B cell (primary cell): Measurements from ENCODE around the gene EID1. TPM values are rescaled to one million over a fixed set of nuclear protein-coding genes. Genes with fewer than 3 reads are reported as not detected.

Experiments used
- ATAC-seq: fragments of 200-7000 bp; cut with Tn5 transposase; one replicate; pipeline ENCODE4 v1.10.0; 2021; ENCODE audit warnings: low read depth, mild to moderate bottlenecking, moderate number of reproducible peaks, moderate library complexity
- CTCF ChIA-PET: fragments of 350-600 bp; sonication (Branson Sonifier 250); formaldehyde crosslinking; loops from one replicate; lab custom pipeline; 2021; ENCODE audit warnings: antibody characterized with exemption, inconsistent platforms; lab: Charles Lee
- POLR2A ChIA-PET: fragments of 350-600 bp; sonication (Branson Sonifier 250); formaldehyde crosslinking; loops from one replicate; lab custom pipeline; 2021; ENCODE audit warnings: antibody characterized with exemption; lab: Charles Lee
- DNase-seq: peaks from one replicate; pipeline ENCODE4 v3.0.0; 2013
- H2AFZ ChIP-seq: 2 replicates; pipeline ENCODE4 v1.6.1; 2012; ENCODE audit warnings: mild to moderate bottlenecking, low read depth, low read length; ENCODE audit not compliant: insufficient read depth, poor library complexity, severe bottlenecking
- H3K27ac ChIP-seq, 2 donors: 1 replicate in 1 of 2; 2 replicates in 1 of 2; pipeline ENCODE4 v1.5.1; 2012 to 2013; ENCODE audit warnings: low read length in 2 of 2, mild to moderate bottlenecking in 2 of 2, moderate library complexity in 1 of 2
- H3K27me3 ChIP-seq, 4 experiments: fragments of 200-600 bp in 1 of 4; sonication (generic) in 1 of 4; replicated peaks in 1 of 4; 1 replicate in 2 of 4; 2 replicates in 2 of 4; pipeline versions ENCODE4 v1.6.1 to v1.7.0; 2013 to 2016; ENCODE audit warnings: low read length in 3 of 4, mild to moderate bottlenecking in 2 of 4, mixed read lengths in 1 of 4, moderate library complexity in 1 of 4; ENCODE audit not compliant: insufficient read depth in 4 of 4, control insufficient read depth in 3 of 4; ENCODE audit errors: control extremely low read depth in 1 of 4
- H3K36me3 ChIP-seq, 2 experiments: replicated peaks in 1 of 2; 1 replicate in 1 of 2; 2 replicates in 1 of 2; pipeline versions ENCODE4 v1.6.1 to v1.7.1; 2013; ENCODE audit warnings: low read length in 1 of 2; ENCODE audit not compliant: insufficient read depth in 2 of 2, control insufficient read depth in 1 of 2; ENCODE audit errors: control extremely low read depth in 1 of 2, extremely low read depth in 1 of 2
- H3K4me1 ChIP-seq, 2 donors: fragments of 200-600 bp in 1 of 2; sonication (generic) in 1 of 2; 1 replicate in 1 of 2; 2 replicates in 1 of 2; pipeline versions ENCODE4 v1.5.1 to v1.6.1; 2013 to 2017; ENCODE audit warnings: low read length in 2 of 2; ENCODE audit not compliant: control insufficient read depth in 2 of 2, insufficient read depth in 2 of 2
- H3K4me2 ChIP-seq: replicated peaks from 2 replicates; pipeline ENCODE3; 2012; ENCODE audit warnings: mild to moderate bottlenecking, low read depth, low read length; ENCODE audit not compliant: poor library complexity, severe bottlenecking
- H3K4me3 ChIP-seq, 5 experiments: fragments of 200-600 bp in 1 of 5; sonication (generic) in 1 of 5; 1 replicate in 3 of 5; 2 replicates in 2 of 5; pipeline versions ENCODE4 v1.5.1 to v1.7.0; 2011 to 2016; ENCODE audit warnings: low read length in 4 of 5, mild to moderate bottlenecking in 4 of 5, low read depth in 2 of 5, control low read depth in 1 of 5, moderate library complexity in 1 of 5; ENCODE audit not compliant: insufficient read depth in 1 of 5; ENCODE audit errors: control extremely low read depth in 1 of 5, extremely low read depth in 1 of 5
- H3K79me2 ChIP-seq: fragments of 200-600 bp; sonication (generic); one replicate; pipeline ENCODE4 v1.6.0; 2016; ENCODE audit warnings: low read length; ENCODE audit not compliant: control insufficient read depth, insufficient read depth
- H3K9ac ChIP-seq: fragments of 200-600 bp; sonication (generic); 2 replicates; pipeline ENCODE4 v1.6.1; 2017; ENCODE audit warnings: mild to moderate bottlenecking, low read length, moderate library complexity
- H3K9me3 ChIP-seq, 3 donors: one replicate each; pipeline versions ENCODE4 v1.6.1 to v1.7.1; 2013; ENCODE audit warnings: low read length in 2 of 3; ENCODE audit not compliant: control insufficient read depth in 2 of 3, insufficient read depth in 1 of 3; ENCODE audit errors: control extremely low read depth in 1 of 3
- H4K20me1 ChIP-seq: 2 replicates; pipeline ENCODE4 v1.6.0; 2012; ENCODE audit warnings: mild to moderate bottlenecking, low read length; ENCODE audit not compliant: insufficient read depth, control insufficient read depth, poor library complexity, severe bottlenecking
- H3K27ac Mint-ChIP-seq: one replicate; pipeline ENCODE4 v1.8.0; 2021; ENCODE audit warnings: mixed read lengths
- H3K27me3 Mint-ChIP-seq: one replicate; pipeline ENCODE4 v1.8.0; 2021; ENCODE audit warnings: mixed read lengths
- H3K4me1 Mint-ChIP-seq: one replicate; pipeline ENCODE4 v1.8.0; 2021; ENCODE audit warnings: mixed read lengths
- H3K4me3 Mint-ChIP-seq: one replicate; pipeline ENCODE4 v1.8.0; 2021; ENCODE audit warnings: mixed read lengths
- H3K9me3 Mint-ChIP-seq: one replicate; pipeline ENCODE4 v1.8.0; 2022; ENCODE audit warnings: mixed read lengths; ENCODE audit not compliant: insufficient read depth
- CTCF ChIP-seq: fragments of 200-600 bp; IDR thresholded peaks from one replicate; pipeline ENCODE4 v1.8.0; 2022; ENCODE audit warnings: antibody characterized with exemption, mild to moderate bottlenecking
- EZH2 ChIP-seq: IDR thresholded peaks from 2 replicates; pipeline ENCODE4 v1.6.1; 2012; ENCODE audit warnings: borderline replicate concordance, low read depth, mild to moderate bottlenecking, moderate library complexity, low read length; ENCODE audit not compliant: insufficient read depth, poor library complexity, severe bottlenecking
- WGBS: methylation state at CpG from one replicate; pipeline ENCODE4 v1.1.5; 2013; ENCODE audit warnings: missing lambda C conversion rate; ENCODE audit not compliant: insufficient coverage; 5-methylcytosine and 5-hydroxymethylcytosine counted together
- intact Hi-C: fragments of 100-400 bp; cut with micrococcal nuclease; formaldehyde crosslinking; loops from one replicate; pipeline ENCODE4 v1.10.0; 2022
- polyA plus RNA-seq: library from polyadenylated mRNA; depleted of rRNA; stranded (reverse); fragments of >200 nt; gene quantifications from 2 replicates; pipeline ENCODE4 v1.2.3, GENCODE V29; 2012
- total RNA-seq, 2 donors: library from RNA; stranded (reverse); fragments of 120-200 nt in 1 of 2; gene quantifications; 1 replicate in 1 of 2; 2 replicates in 1 of 2; pipeline versions ENCODE4 v1.2.3 to v1.2.4, GENCODE V29; 2013 to 2022

Gene EID1
- total and polyA plus RNA-seq, 2 donors (not counting 1 experiment from before 2014, with no cell fraction given): 30.2 to 56.5 TPM

- POLR2A ChIA-PET: no interaction called here
- CTCF ChIA-PET: no interaction called here
- intact Hi-C loops: no loop called here
- no peak overlapping the region for H3K4me3 ChIP-seq
- no peak for ATAC-seq
- no peak for DNase-seq
- no peaks in the 10 kb centered on the region for H4K20me1 ChIP-seq
- WGBS: 18% methylated on average over 1 of the region's 2 CpGs
- Mint-ChIP-seq H3K27ac (no peak overlapping the region), H3K4me1 (no peaks in the 10 kb centered on the region), H3K9me3 (no peaks in the 10 kb centered on the region), H3K4me3 (no peak overlapping the region), H3K27me3 (peaks cover 32% of the 10 kb centered on the region)
- H3K9ac ChIP-seq: no peak overlapping the region
- H3K27ac ChIP-seq: no peak overlapping the region
- no peaks in the 10 kb centered on the region for H3K36me3 ChIP-seq
- no peak overlapping the region for H3K4me2 ChIP-seq
- H3K4me1 ChIP-seq: no peaks in the 10 kb centered on the region
- H2AFZ ChIP-seq: no peak overlapping the region
- TF ChIP-seq EZH2 (no peak), CTCF (no peak)
- H3K27me3 ChIP-seq: peaks cover 0 to 12% (median 2%) of the 10 kb centered on the region in 4 experiments
- no peaks in the 10 kb centered on the region for H3K9me3 ChIP-seq
- no peaks in the 10 kb centered on the region for H3K79me2 ChIP-seq
These were observed 20.5 kb downstream of the EID1 start for GRCh38 chr15:48898446-48898845.

- no peak overlapping the region for H2AFZ ChIP-seq
These were observed 21.9 kb downstream of the EID1 start for GRCh38 chr15:48899793-48900192.

More at GRCh38 chr15:48899793-48900192, 21.9 kb downstream of the EID1 start:
- no peak overlapping the region for H3K27ac ChIP-seq
- H3K9me3 Mint-ChIP-seq: no peaks in the 10 kb centered on the region
- no peak overlapping the region for H3K4me3 Mint-ChIP-seq
- H3K27me3 ChIP-seq: peaks cover 0 to 12% (median 2%) of the 10 kb centered on the region in 4 experiments
- no peak for DNase-seq
- H3K27me3 Mint-ChIP-seq: peaks cover 26% of the 10 kb centered on the region
- no peaks in the 10 kb centered on the region for H3K9me3 ChIP-seq
- no peak overlapping the region for H3K4me3 ChIP-seq
- no peaks in the 10 kb centered on the region for H3K4me1 ChIP-seq
- no peak overlapping the region for H3K4me2 ChIP-seq
- ChIA-PET CTCF (no interaction called here), POLR2A (no interaction called here)
- H3K79me2 ChIP-seq: no peaks in the 10 kb centered on the region
- TF ChIP-seq CTCF (no peak), EZH2 (no peak)
- H3K4me1 Mint-ChIP-seq: no peaks in the 10 kb centered on the region
- intact Hi-C loops: no loop called here
- no peak overlapping the region for H3K9ac ChIP-seq
- ATAC-seq: no peak
- H3K36me3 ChIP-seq: no peaks in the 10 kb centered on the region
- H4K20me1 ChIP-seq: no peaks in the 10 kb centered on the region
- WGBS: 100% methylated on average over 2 of the region's 4 CpGs
- H3K27ac Mint-ChIP-seq: no peak overlapping the region
